Posterior vena cava (tissue), 2 donors: Measurements from ENCODE around the gene ZC3H11A. TPM values are rescaled to one million over a fixed set of nuclear protein-coding genes. Genes with fewer than 3 reads are reported as not detected.
"Not testable (repeated sequence)": the region's sequence is repeated elsewhere in the genome, so short reads cannot be mapped to it uniquely, and the experiment has no call there.

Source experiments
- DNase-seq: peaks from one replicate; pipeline ENCODE4 v3.0.0-alpha.2; 2020; ENCODE audit warnings: low spot score
- intact Hi-C, 2 donors: fragments of 100-400 bp; cut with DNase I; formaldehyde crosslinking; loops; one replicate each; pipeline versions ENCODE4 v1.14.1 to v1.14.2; 2022 to 2023
- total RNA-seq, 2 donors: library from RNA; stranded (reverse); fragmentation: NEBNext Ultra II Directional; extraction: Animal tissue kit (Norgen Biotek cat#: 25700); gene quantifications; one replicate each; pipeline ENCODE4 v1.2.1, GENCODE V29; 2021
- donor health status: DM: yes; HTN: yes; CAD: no.
- donor health status: DM: yes; HTN: yes; CAD: no.

ZC3H11A gene
- total RNA-seq, 2 donors from 2014 or later = 58.1 to 58.7 TPM

DNA sequence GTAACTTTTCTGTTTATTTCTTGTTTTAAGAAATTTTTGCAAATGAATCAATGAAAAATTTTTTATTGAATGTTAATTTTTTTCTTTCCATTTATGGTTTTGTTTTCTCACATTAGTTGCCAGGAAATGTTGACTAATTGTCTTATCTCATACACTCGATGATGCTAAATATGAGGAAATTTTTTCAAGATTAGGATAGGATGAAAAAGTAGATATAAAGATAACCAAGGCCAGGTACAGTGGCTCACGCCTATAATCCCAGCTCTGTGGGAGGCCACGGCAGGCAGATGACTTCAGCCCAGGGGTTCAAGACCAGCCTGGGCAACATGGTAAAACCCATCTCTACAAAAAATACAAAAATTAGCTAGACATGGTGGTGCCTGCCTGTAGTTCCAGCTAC, 17.8 kb upstream of the ZC3H11A start:
- DNase-seq = no peak
- intact Hi-C loops = no loop called here

DNA sequence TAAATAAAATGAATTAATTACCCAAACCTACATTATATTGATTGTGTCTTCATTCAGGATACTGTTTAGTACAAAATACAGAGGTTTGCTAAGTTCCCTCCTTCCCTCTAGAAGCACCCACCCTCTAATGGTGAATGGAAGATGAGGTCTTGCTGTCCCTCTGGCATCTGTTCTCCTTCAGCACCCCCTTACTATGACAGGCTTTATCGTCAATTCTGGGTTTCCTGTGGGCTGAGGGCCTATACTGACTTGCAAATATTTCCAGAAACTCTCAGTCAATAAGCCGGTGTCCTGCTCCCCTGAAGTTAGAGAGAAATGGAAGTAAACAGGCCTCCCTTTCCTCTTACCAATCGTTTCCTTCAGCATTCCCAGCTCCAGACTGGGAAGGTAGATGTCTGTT, 17.3 kb upstream of the ZC3H11A start:
- intact Hi-C loops = no loop called here
- no peak for DNase-seq

DNA sequence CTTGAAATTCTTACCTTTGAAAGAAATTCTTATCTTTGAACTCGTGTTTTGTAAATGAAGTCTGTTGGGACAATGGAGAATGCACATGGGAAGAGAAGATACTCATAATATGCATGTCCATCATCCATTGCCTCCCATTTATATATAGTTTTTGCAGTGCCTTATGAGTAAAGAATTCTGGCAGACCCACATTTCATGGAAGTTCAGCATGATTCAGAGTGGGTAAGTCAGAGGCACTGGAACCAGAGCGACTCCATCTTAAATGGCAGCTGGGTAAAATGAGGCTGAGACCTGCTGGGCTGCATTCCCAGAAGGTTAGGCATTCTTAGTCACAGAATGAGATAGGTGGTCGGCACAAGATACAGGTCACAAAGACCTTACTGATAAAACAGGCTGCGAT, 16.6 kb upstream of the ZC3H11A start:
- intact Hi-C loops = no loop called here
- DNase-seq = no peak

DNA sequence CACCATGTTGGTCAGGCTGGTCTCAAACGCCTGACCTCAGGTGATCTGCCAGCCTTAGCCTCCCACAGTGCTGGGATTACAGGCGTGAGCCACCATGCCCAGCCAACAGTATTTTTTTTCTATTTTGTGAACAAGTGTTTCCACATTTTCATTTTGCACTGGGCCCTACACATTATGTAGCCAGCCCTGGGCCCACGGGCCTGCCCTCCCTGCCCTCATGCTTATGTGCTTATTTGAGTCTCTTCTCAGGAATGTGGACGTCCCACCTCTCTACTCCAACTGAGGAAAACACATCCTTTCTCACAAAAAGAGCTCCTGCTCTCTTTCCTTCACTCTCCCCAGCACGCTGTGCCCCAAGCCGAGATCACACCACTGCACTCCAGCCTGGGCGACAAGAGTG, 13.5 kb upstream of the ZC3H11A start:
- no peak for DNase-seq
- intact Hi-C loops = no loop called here

DNA sequence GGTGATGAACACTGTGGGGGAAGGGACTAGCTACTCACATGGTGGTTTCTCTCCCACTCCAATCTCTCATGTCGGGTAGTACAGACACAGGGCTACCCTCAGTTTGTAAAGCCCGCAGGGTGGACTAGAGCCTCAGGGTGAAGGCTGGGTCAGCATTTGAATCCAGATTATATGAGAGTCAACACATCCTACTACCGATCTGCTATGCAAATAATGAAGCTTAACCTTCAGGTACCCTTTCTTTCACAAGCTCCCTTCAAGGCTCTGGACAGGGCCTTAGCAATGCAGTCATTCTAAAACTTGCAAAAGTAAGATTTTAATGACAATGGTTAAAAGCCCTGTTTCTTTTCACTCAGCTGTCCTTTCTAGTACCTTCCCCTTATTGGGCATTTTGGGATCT, 5.5 kb upstream of the ZC3H11A start:
- intact Hi-C loops = no loop called here
- no peak for DNase-seq

DNA sequence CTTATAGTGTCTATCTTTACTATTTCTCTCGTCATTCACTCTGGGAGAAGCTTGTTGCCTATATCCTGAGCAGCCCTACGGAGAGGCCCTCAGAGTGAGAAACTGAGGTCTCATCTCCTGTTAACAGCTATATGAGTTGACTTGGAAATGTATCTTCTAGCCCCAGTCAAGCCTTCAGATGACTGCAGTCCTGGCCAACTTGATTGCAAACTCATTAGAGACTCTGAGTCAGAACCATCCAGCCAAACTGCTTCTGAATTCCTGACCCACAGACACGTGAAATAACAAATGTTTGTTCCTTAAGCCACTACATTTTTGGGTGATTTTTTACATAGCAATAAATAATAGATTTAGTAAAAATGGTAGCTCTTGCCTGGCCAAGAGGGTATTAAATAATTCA, 3.9 kb upstream of the ZC3H11A start:
- no peak for DNase-seq
- intact Hi-C loops = no loop called here

DNA sequence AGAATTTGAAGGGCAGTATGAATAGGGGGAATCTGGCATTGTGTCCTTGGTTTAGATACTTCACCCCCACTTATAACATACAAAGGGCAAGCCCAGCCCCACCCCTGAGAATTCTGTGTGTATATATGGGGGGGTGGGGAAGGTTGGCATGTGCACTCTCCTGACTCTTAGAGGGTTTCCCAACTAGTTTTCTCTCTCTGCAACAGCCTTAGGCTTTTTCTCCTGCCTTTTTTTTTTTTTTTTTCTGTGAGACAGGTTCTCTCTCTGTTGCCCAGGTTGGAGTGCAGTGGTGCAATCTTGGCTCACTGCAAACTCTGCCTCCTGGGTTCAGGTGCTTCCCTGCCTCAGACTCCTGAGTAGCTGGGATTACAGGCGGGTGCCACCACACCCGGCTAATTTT, 2.9 kb upstream of the ZC3H11A start:
- no peak for DNase-seq
- intact Hi-C loops = no loop called here

DNA sequence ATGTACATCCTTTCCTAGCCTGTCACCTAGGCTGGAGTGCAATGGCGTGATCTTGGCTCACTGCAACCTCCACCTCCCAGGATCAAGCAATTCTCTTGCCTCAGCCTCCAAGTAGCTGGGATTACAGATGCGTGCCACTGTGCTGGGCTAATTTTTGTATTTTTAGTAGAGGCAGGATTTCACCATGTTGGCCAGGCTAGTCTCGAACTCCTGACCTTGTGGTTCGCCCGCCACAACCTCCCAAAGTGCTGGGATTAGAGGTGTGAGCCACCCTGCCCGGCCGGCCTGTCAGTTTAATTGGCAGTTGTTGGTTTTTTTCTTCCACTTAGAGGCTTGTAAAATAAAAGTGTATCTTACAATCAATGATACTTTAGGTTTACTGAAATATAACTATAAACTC, 1.9 kb upstream of the ZC3H11A start:
- DNase-seq, intact Hi-C loops: not testable (repeated sequence)

DNA sequence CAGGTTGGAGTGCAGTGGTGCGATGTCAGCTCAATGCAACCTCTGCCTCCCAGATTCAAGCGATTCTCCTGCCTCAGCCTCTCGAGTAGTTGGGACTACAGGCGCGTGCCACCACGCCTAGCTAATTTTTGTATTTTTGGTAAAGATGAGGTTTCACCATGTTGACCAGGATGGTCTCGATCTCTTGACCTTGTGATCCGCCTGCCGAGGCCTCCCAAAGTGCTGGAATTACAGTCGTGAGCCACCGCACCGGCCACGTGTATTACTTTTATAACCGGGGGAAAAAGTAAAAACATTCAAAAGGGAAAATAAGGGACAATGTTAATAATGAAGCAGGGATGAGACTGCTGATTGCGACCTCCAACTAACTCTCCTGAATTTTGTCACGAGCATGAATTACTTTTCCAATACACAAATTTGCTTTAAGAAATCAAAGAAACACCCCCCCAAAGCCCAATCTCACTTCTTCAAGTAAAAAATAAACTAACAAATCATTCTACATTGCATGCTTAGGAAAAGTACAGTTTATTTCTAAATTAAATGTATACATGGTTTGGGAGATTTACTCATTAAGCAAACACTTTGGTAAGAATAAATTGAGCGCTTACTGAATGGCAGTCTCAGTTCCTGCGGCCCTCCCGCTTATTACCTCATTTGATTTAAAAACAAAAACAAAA, 521 bp upstream of the ZC3H11A start:
- intact Hi-C loops = no loop called here
- no peak for DNase-seq

DNA sequence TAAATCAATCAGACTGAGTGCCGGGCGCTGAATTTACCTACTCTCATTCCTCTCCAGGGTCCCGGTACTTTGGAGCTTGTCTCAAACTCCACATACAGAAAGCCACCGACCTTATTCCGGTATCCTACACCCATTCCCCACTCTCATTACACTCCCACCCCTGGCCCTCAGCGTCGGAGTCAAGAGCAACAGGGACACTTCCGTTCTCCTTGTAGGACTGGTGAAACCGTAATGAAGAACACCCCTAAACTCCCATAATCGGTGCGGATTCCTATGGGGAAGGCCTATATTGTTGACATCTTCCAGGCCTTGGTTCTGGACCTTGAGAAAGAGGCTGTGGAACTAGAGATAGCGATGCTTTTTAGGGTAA, 798 bp downstream of the ZC3H11A start:
- DNase-seq = no peak
- intact Hi-C loops = no loop called here

DNA sequence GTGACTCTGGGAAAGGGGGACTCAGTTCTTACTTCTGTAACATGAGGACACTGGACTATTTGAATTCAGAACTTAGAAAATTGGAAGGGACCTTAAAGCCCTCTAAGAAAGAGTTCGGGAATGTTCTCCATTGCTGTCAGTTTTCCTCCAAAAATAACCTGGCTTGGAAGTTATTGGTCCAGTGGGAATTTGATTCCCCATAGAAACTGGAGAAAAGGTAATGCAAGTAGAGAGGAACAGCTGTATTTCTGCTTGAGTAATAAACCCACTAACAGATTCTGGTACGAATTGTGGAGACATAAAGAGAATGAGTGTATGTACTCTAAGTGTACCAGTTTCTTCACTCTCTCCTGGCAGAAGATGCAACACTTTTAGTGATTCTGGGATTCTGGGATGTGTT, 1.8 kb downstream of the ZC3H11A start:
- intact Hi-C loops = no loop called here

DNA sequence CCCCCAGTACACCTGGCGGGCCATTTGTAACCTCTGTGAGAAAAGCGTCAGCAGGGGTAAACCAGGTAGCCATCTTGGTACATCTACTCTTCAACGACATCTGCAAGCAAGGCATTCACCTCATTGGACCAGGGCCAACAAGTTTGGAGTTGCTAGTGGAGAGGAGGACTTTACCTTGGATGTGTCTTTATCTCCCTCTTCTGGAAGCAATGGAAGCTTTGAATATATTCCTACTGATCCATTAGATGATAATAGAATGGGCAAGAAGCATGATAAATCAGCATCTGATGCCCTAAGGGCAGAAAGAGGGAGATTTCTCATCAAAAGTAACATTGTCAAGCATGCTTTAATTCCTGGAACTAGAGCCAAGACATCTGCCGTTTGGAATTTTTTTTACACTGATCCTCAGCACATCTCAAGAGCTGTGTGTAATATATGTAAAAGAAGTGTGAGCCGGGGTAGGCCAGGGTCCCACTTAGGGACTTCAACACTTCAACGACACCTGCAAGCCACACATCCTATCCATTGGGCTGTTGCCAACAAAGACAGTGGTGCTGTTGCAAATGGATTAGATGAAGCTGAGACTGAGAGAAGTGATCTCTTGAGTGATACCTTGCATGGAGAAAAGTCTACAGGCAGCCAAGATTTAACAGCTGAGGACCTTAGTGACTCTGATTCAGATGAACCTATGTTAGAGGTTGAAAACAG, 2.7 kb downstream of the ZC3H11A start:
- DNase-seq = no peak
- intact Hi-C loops = no loop called here

More for the DNA sequence above, 1.8 kb downstream of the ZC3H11A start:
- no peak for DNase-seq

DNA sequence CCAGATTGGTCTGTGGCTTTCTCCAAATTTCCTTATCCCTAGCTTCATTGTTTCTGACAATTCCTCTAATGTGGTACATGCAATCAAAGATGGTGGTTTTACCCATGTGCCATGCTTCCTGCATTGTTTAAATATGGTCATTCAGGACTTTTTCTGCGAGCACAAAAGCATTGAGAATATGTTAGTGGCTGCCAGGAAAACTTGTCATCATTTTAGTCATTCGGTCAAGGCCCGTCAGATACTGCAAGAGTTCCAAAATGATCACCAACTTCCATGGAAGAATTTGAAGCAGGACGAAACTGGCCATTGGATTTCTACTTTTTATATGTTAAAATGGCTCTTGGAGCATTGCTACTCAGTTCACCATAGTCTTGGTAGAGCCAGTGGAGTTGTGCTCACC, 3.7 kb downstream of the ZC3H11A start:
- intact Hi-C loops = no loop called here
- no peak for DNase-seq

DNA sequence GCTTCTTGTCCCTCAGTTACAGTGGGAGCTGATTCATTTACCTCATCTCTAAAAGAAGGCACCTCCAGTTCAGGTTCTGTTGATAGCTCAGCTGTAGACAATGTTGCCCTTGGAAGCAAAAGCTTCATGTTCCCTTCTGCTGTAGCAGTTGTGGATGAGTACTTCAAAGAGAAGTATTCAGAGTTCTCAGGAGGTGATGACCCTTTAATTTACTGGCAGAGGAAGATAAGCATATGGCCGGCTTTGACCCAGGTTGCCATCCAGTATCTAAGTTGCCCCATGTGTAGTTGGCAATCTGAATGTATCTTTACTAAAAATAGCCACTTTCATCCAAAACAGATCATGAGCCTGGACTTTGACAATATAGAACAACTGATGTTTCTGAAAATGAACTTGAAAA, 4.5 kb downstream of the ZC3H11A start:
- no peak for DNase-seq
- intact Hi-C loops = no loop called here

DNA sequence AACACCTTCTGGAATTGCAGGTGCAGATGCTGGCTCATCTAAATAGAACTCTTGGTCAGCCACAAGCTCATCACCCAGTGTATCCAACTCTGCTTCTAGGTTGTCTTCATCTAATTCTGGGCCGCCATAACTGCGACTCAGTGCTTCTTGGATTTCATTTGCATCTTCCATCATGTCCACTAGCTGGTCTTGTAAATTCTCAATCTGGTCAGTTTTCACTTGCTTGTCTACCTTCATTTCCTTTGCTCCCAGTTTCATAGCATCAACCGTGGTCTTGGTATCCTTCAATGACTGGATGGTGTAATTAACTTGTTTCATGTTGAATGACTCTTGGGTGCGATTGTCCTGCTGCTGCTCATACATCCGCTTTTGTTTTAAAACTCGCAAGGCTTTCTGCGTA, 10.3 kb downstream of the ZC3H11A start:
- no peak for DNase-seq
- intact Hi-C loops = no loop called here

DNA sequence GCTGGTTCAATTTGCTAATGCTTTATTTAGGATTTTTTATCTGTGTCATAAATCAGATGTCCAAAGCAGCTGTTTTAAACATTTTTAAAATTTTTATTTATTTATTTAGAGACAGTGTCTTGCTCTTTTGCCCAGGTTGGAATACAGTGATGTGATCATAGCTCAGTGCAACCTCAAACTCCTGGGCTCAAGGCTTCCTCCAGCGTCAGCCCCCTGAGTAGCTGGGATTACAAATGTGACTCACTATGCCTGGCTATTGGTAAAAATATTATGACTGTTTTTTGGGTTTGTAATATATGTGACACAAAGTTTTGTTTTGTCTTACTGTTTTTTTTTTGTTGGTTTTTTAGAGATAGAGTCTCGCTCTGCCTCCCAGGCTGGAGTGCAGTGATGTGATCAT, 11.8 kb downstream of the ZC3H11A start:
- intact Hi-C loops = no loop called here
- DNase-seq = no peak

DNA sequence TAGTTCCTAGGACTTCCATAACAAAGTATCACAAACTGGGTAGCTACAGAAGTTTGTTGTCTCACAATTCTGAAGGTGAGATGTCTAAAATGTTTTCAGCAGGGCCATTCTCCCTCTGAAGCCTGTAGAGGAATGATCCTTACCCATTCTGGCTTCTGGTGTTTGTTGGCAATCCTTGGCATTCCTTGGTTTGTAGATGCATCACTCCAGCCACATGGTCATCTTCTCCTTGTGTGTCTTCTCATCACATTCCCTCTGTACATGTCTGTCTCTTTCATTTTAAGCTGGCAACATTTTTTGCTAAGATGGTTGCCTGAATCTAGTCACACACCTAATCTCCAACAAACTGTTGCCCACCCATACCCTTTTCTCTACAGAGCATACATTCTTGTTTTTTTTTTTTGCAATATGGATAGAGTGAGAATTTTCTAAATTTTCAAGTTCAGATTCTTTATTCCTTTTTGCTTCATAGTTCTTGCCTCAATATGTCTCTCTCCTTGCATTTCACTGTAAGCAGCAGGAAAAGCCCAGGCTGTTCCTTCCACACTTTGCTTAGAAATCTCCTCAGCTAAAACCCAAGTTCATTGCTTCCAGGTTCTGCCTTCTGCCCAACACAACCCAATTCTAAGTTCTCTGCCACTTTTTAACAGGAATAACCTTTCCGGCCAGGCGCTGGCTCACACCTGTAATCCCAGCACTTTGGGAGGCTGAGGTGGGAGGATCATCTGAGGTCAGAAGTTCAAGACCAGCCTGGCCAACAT, 18.3 kb downstream of the ZC3H11A start:
- intact Hi-C loops = loop anchor here in 1 of 2 donors (10.0 kb wide), 1 partner anchor 849 kb away; the partner anchor contains the start of gene CYB5R1
- DNase-seq = no peak

DNA sequence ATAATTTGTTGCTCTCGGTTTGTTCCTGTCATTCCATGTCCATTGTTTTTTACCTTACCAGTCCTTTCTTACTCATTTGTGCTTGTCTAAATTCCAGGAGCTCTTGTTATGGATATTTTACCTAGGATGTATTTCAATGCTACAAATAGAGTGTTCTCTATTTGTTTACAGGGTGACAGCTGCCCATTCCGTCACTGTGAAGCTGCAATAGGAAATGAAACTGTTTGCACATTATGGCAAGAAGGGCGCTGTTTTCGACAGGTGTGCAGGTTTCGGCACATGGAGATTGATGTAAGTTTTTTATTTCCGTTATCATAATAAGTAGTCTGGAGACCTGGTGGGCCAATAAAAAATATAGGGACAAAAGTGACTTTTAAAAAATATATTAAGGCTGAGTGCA, 23.0 kb downstream of the ZC3H11A start:
- intact Hi-C loops = loop anchor here in 1 of 2 donors (10.0 kb wide), 1 partner anchor 854 kb away; the partner anchor contains the start of gene CYB5R1
- DNase-seq = no peak

DNA sequence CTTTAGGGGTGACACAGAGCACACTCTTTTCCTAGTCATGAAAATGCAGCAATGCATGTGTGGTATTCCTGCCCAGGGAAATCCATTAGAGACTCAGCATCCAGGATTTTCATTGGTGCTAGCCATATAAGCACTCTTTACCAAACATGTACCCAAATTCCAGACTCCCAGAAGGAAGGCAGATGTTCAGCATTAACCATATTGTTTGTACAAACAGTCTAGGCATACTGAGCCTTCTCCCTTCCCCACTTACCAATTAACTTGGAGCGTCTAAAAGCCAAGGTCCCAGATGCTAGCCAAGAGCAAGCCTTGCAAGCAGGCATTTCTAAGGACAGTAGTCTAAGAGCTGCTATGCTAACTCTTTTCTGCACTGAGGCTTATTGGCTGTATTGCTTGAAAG, 27.9 kb downstream of the ZC3H11A start:
- intact Hi-C loops = no loop called here
- no peak for DNase-seq

DNA sequence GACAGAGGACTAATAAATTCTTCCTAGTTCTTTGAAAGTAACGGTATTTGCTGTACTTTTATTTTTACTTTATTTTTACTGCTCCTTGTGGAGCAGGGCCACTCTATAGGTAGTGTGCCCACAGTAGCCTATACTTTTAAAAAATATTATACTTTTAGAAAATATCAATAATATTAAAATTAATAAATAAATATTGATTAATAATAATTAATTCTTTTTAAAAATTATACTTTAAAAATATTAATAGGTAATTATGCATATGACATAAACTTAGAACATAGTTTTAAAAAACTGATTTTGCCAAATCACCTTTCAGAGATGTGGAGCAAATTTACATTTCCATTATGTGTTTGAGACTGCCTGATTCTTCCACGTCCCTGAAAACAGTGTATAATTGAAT, 30.8 kb downstream of the ZC3H11A start:
- intact Hi-C loops = no loop called here
- DNase-seq = no peak

DNA sequence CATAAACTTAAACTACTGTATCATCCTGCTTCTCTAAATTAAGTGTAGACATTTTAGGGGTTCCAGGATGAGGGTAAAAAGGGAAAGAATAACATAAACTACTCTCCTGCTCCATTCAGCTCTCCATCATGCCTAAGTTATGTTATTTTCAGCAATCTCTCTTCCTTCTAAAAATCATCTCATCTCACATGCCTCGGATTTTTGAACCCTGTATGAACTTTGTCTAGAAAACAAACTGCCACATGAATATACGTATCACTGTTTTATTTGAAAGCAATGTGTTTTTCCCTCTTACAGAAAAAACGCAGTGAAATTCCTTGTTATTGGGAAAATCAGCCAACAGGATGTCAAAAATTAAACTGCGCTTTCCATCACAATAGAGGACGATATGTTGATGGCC, 32.6 kb downstream of the ZC3H11A start:
- intact Hi-C loops = no loop called here
- DNase-seq = no peak
